Testis (tissue), 3 donors: Measurements from ENCODE around the gene PTPN21. TPM values are rescaled to one million over a fixed set of nuclear protein-coding genes. Genes with fewer than 3 reads are reported as not detected.

Experiments
- DNase-seq: peaks from one replicate; pipeline ENCODE4 v3.0.0-alpha.2; 2019
- H3K27ac ChIP-seq, 2 donors: fragments of 200-600 bp; sonication (generic); one replicate each; pipeline ENCODE4 v1.5.1; 2019
- H3K27me3 ChIP-seq: fragments of 200-600 bp; sonication (generic); one replicate; pipeline ENCODE4 v1.5.1; 2019
- H3K36me3 ChIP-seq: fragments of 200-600 bp; sonication (generic); one replicate; pipeline ENCODE4 v1.5.1; 2017; ENCODE audit warnings: low read depth; ENCODE audit errors: missing control alignments
- H3K4me1 ChIP-seq: fragments of 200-600 bp; sonication (generic); one replicate; pipeline ENCODE4 v1.5.1; 2019
- H3K4me3 ChIP-seq, 2 donors: fragments of 200-600 bp; sonication (generic); one replicate each; pipeline ENCODE4 v1.5.1; 2017 to 2019
- H3K9me3 ChIP-seq: fragments of 200-600 bp; sonication (generic); one replicate; pipeline ENCODE4 v1.5.1; 2017
- CTCF ChIP-seq, 3 experiments: fragments of 450-650 bp in 2 of 3; fragments of 200-600 bp in 1 of 3; sonication (generic) in 1 of 3; IDR thresholded peaks; one replicate each; pipeline ENCODE4 v1.5.1; 2016 to 2019; ENCODE audit warnings: antibody characterized with exemption in 3 of 3, mild to moderate bottlenecking in 2 of 3, moderate library complexity in 1 of 3
- POLR2A ChIP-seq: fragments of 450-650 bp; IDR thresholded peaks from one replicate; pipeline ENCODE4 v1.6.1; 2017; ENCODE audit warnings: antibody characterized with exemption, mild to moderate bottlenecking, moderate library complexity
- WGBS, 2 donors: methylation state at CpG; one replicate each; pipeline ENCODE4 v1.1.5; 2018; 5-methylcytosine and 5-hydroxymethylcytosine counted together
- intact Hi-C: fragments of 100-400 bp; cut with DNase I; formaldehyde crosslinking; loops from one replicate; pipeline ENCODE4 v1.15.1; 2023; ENCODE audit warnings: low total_unique reads
- polyA plus RNA-seq: library from polyadenylated mRNA; stranded (reverse); fragments of 350-450 nt; fragmentation: Illumina TruSeq; extraction: RNeasy Lipid Tissue Mini Kit (QIAGEN cat#74804); gene quantifications from one replicate; pipeline ENCODE4 v1.2.3, GENCODE V29; 2014; ENCODE audit warnings: low read depth, low replicate concordance; ENCODE audit not compliant: insufficient read depth
- total RNA-seq, 2 donors: library from RNA; depleted of rRNA; stranded (reverse); fragments of >200 nt; gene quantifications; one replicate each; pipeline ENCODE4 v1.2.3, GENCODE V29; 2016

The PTPN21 gene
- total and polyA plus RNA-seq, 3 donors from 2014 or later = 47.2 to 58.6 (median 51.6) TPM

- WGBS, 2 donors = 91 to 93% methylated on average over 5 to 6 of the region's 6 CpGs
- H3K36me3 ChIP-seq = no peaks in the 10 kb centered on the region
Observed at GRCh38 chr14:88490168-88490567, 64.6 kb downstream of the PTPN21 start.

GRCh38 chr14:88488897-88489296 lies 65.9 kb downstream of the PTPN21 start:
- peaks cover 8% of the 10 kb centered on the region for H3K4me1 ChIP-seq
- no peak overlapping the region for H3K27ac ChIP-seq
- TF ChIP-seq CTCF (IDR thresholded peaks at IDR 0.05) (no peak), POLR2A (no peak)
- no peaks in the 10 kb centered on the region for H3K9me3 ChIP-seq
- no peak overlapping the region for H3K4me3 ChIP-seq
- H3K36me3 ChIP-seq = no peaks in the 10 kb centered on the region
- DNase-seq = no peak
- no peaks in the 10 kb centered on the region for H3K27me3 ChIP-seq
- WGBS, 2 donors = 71 to 85% methylated on average over 6 of the region's 6 CpGs
- intact Hi-C loops = no loop called here

More at GRCh38 chr14:88490168-88490567, 64.6 kb downstream of the PTPN21 start:
- TF ChIP-seq CTCF (IDR thresholded peaks at IDR 0.05) (no peak), POLR2A (no peak)
- H3K9me3 ChIP-seq = no peaks in the 10 kb centered on the region
- H3K27ac ChIP-seq = no peak overlapping the region
- no peak for DNase-seq
- no peak overlapping the region for H3K4me3 ChIP-seq
- H3K27me3 ChIP-seq = no peaks in the 10 kb centered on the region
- intact Hi-C loops = loop anchor here (10.0 kb wide), 1 partner anchor 65 kb away; the partner anchor contains the start of gene PTPN21
- peaks cover 8% of the 10 kb centered on the region for H3K4me1 ChIP-seq

GRCh38 chr14:88488081-88488480 lies 66.7 kb downstream of the PTPN21 start:
- Histone ChIP-seq H3K27ac (no peak overlapping the region), H3K9me3 (no peaks in the 10 kb centered on the region), H3K27me3 (no peaks in the 10 kb centered on the region), H3K4me1 (peaks cover 6% of the 10 kb centered on the region), H3K4me3 (no peak overlapping the region), H3K36me3 (no peaks in the 10 kb centered on the region)
- TF ChIP-seq CTCF (IDR thresholded peaks at IDR 0.05) (no peak), POLR2A (no peak)
- intact Hi-C loops = no loop called here
- WGBS, 2 donors = 65 to 74% methylated on average over 7 of the region's 7 CpGs
- peak; percentile 68 for DNase-seq

GRCh38 chr14:88482524-88482923 lies 72.3 kb downstream of the PTPN21 start:
- Histone ChIP-seq H3K36me3 (peaks cover 5% of the 10 kb centered on the region), H3K27me3 (no peaks in the 10 kb centered on the region), H3K27ac (no peak overlapping the region), H3K4me3 (no peak overlapping the region), H3K4me1 (peaks cover 7% of the 10 kb centered on the region), H3K9me3 (no peaks in the 10 kb centered on the region)
- DNase-seq = no peak
- intact Hi-C loops = no loop called here
- WGBS, 2 donors = 86 to 94% methylated on average over 3 of the region's 3 CpGs
- no peak for TF ChIP-seq CTCF (IDR thresholded peaks at IDR 0.05)
- no peak for TF ChIP-seq POLR2A

DNA sequence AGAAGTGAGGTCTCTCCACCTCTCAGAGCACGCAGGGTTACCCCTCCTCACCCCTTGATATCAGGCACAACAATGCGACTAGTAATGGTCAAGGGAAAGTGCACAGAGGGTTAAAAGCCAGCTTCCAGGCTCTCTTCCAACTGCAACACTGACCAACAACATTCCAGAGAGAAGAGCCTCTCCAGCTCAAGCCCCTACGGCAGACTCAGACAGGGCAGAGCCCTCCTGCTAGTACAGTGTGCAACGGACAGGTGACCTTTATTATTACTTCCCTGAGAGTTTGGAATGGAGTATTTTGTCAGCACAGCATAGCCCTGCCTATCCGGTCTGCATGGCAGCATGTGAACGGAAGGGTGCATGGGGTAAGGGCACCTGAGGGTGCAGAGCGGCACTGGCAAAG lies 73.0 kb downstream of the PTPN21 start:
- intact Hi-C loops = no loop called here
- H3K9me3 ChIP-seq = no peaks in the 10 kb centered on the region
- 49 to 74% methylated on average over 7 of the region's 7 CpGs for WGBS, 2 donors
- no peaks in the 10 kb centered on the region for H3K27me3 ChIP-seq
- TF ChIP-seq CTCF (IDR thresholded peaks at IDR 0.05) (no peak), POLR2A (no peak)
- peaks cover 5% of the 10 kb centered on the region for H3K36me3 ChIP-seq
- H3K27ac ChIP-seq = no peak overlapping the region
- no peak overlapping the region for H3K4me3 ChIP-seq
- peaks cover 9% of the 10 kb centered on the region for H3K4me1 ChIP-seq
- DNase-seq = no peak
